Upper lobe of left lung (tissue), 4 donors: ENCODE data around the gene SNAPIN.

Source experiments
- CTCF ChIP-seq, 6 experiments: fragments of 450-650 bp in 4 of 6; fragments of 200-600 bp in 2 of 6; sonication (generic) in 2 of 6; IDR thresholded peaks; one replicate each; pipeline ENCODE4 v1.5.1; 2016 to 2019; ENCODE audit warnings: antibody characterized with exemption in 6 of 6
- EP300 ChIP-seq, 4 donors: sonication (generic); formaldehyde crosslinking; IDR thresholded peaks; one replicate each; pipeline ENCODE4 v1.5.1; 2017; ENCODE audit warnings: antibody characterized with exemption in 4 of 4, control low read depth in 2 of 4
- POLR2A ChIP-seq, 4 donors: fragments of 450-650 bp; IDR thresholded peaks; one replicate each; pipeline ENCODE4 v1.5.1; 2016 to 2017; ENCODE audit warnings: antibody characterized with exemption in 4 of 4, mild to moderate bottlenecking in 2 of 4
- POLR2AphosphoS5 ChIP-seq, 2 donors: sonication (generic); formaldehyde crosslinking; IDR thresholded peaks; one replicate each; pipeline ENCODE4 v1.5.1; 2017; ENCODE audit warnings: antibody characterized with exemption in 2 of 2

GRCh38 chr1:153626477-153626903, 32.0 kb upstream of the SNAPIN start:
- TF ChIP-seq CTCF (IDR thresholded peaks at IDR 0.05) (no peak), POLR2A (IDR thresholded peaks at IDR 0.05) (no peak), POLR2AphosphoS5 (IDR thresholded peaks at IDR 0.05) (no peak), EP300 (IDR thresholded peaks at IDR 0.05) (no peak)
